ENCODE measurements around the gene ERAP2.

ERAP2 gene

DNA sequence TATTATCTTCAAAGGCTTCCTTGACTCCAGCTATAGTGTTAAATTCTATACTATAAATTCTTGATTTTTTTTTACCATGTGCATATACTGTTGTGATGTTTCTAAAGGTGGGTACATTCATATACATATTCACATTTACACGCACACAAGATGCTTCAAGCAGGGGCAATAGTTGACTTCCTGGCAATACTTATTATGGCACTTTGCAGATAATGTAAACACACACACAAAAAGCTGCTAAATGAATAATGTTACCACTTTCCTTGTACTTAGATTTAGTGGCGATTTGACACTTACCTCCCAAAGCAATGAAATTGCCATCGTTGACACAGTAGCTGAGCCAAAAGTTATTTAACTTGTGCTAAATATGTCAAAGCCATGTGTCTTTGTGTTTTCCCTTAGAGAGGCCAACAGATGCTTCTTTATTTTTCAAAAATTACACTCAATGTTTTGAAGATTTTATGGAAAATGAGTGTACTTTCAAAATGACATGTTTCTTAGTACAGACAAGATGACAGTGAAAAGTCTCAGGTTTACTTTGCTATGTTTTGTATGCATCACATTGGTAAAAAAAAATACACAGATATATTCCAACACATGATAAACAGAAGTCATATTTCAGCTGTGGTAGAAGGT, 12.2 kb upstream of the ERAP2 start:
- TF ChIP-seq, protein P1, sequence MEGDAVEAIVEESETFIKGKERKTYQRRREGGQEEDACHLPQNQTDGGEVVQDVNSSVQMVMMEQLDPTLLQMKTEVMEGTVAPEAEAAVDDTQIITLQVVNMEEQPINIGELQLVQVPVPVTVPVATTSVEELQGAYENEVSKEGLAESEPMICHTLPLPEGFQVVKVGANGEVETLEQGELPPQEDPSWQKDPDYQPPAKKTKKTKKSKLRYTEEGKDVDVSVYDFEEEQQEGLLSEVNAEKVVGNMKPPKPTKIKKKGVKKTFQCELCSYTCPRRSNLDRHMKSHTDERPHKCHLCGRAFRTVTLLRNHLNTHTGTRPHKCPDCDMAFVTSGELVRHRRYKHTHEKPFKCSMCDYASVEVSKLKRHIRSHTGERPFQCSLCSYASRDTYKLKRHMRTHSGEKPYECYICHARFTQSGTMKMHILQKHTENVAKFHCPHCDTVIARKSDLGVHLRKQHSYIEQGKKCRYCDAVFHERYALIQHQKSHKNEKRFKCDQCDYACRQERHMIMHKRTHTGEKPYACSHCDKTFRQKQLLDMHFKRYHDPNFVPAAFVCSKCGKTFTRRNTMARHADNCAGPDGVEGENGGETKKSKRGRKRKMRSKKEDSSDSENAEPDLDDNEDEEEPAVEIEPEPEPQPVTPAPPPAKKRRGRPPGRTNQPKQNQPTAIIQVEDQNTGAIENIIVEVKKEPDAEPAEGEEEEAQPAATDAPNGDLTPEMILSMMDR (IDR thresholded peaks at IDR 0.05; ENCODE audit: low read depth, low read length), result no peak
- no peak for DNase-seq (ENCODE audit: extremely low read depth, low read depth)

DNA sequence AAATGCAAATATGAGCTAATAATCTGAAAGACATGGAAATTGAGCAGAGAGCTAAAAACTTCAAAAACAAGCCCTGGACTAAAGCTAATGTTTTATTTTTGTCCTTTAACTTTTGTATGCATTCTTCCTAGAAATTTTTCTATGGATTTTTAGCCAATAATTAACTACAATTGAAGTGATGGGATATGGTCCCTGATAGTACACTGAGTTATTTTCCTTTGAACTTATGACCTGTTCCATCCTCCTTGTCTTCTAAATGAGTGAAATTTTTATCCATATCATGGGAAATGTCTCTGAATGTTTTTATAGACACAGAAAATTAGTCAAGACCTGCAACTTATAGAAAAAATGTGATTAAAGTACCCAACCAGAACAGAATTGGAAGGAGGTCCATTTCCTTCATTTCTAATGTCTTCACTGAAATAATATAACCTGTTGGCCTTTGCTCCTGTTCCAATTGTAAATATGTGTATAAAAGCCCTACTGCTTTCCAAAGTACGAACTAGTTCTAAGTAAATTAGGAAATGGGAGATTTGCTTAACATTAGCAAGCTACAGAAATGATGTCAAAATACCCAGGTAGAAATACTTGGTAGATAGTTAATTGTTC, 11.3 kb upstream of the ERAP2 start:
- no peak for DNase-seq (ENCODE audit: extremely low read depth, low read depth)
- TF ChIP-seq, protein P1 (IDR thresholded peaks at IDR 0.05; ENCODE audit: low read depth, low read length), result no peak

DNA sequence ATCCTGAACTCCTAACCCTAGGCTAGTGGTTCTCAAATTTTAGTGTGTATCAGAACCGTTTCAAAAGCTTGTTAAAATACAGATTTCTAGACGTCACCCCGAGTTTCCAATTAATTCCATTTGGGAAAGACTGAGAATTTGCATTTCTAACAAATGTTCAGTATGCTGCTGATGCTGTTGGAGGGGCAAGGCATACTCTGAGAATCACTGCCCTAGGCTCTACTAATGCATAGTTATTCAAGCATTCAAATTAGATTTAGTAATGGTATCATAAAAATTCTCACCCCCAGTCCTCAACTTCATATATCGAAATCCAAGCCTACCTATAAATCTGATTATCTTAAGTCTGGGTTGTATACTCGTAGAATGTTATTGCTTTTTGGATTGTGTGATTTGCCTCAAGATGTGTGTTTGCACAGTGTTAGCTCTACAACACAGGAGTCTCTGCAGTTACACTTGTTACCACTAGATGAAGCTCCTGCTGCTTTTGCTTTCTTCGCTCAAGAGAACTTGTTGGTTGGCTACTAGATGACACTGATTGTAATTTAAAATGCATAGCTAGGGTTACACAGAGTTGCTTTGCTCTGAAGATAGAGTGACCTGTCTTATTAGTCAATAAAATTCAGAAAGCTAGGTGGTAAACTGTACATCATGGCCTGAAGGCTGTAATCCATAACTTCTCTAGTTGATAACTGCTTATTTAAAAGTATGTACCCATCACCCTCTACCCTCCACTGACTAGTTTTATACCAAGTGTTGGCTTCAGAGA, 7.5 kb upstream of the ERAP2 start:
- DNase-seq (ENCODE audit: extremely low read depth, low read depth), result peak; percentile 40
- TF ChIP-seq, protein P1 (IDR thresholded peaks at IDR 0.05; ENCODE audit: low read depth, low read length), result peak; percentile 99

DNA sequence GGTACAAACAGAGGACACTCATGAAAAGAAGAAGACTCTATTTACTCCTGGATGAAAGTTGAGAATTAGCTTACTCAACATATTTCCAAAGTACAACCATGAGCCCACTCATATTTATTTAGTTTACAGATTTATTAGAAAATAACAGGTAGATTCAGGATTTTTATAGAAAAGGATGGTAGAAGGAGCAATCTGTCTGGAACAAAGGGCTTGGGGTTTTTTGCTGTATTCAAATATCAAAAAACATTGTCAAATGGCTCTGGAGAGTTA, 7.0 kb upstream of the ERAP2 start:
- TF ChIP-seq, protein P1 (IDR thresholded peaks at IDR 0.05; ENCODE audit: low read depth, low read length), result no peak

DNA sequence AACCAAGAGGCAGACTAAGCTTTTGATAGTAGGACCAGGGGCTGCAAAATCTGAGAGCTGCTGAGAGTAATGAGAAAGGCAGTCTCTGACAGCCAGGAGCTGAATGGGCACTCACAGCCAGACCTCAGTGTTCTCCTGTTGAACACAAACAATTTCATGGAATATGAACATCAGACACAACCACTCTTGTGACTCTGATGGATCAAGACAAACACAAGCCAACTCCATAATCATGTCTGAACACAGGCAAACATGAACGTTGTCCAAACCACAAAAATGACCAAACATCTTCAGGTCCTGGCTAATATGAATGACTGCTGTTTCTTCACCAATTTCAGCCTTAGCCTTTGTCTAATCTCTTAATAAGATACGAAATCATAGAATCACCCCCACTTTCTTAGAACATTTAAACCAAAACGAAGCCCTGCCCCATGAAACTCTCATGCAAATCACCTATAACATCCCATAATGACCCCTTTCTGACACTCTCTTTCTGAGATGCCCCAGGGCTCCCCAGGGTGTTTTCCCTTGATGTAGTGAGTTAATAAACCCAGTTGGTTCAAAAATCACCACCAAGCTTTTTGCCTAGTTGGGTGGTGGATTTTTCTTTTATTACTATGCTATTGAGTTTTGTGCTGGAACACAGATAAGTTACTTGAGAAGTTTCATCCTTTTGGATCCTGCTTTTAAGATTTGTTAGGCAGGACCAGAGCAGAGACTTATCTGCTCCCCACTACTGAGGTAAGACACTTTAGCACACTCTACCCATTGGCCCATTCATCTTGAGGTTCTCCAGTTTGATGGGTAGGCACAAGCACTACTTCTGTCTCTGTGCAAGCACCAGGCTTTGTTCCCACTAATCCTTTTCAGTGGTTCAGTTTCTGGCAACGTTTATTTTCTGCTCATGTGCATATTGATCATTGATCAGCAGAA, 5.9 kb upstream of the ERAP2 start:
- no peak for DNase-seq (ENCODE audit: extremely low read depth, low read depth)
- TF ChIP-seq, protein P1 (IDR thresholded peaks at IDR 0.05; ENCODE audit: low read depth, low read length), result no peak

More for the DNA sequence above, 7.0 kb upstream of the ERAP2 start:
- no peak for DNase-seq (ENCODE audit: extremely low read depth, low read depth)

DNA sequence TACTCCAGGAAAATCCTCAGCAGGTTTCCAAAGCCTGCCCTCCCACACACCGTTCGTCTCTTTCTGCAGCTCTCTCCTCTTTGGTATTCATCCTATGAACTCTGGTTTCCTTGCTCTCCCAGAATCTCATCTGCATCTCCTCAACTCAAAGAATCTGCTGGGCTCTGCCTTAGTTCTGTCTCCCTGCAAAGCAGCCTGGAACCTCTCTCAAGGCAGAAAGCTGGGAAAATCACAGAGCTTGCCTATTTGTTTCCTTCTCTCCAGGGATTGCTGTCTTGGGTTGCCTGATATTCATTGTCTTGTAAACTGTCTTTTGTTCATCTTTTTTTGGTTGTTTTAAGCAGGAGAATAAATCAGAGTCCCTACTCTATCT, 5.3 kb upstream of the ERAP2 start:
- TF ChIP-seq, protein P1 (IDR thresholded peaks at IDR 0.05; ENCODE audit: low read depth, low read length), result no peak
- DNase-seq (ENCODE audit: extremely low read depth, low read depth), result no peak

Data from AG09319 (cell line).